Hepatocyte (in vitro differentiated cells): ENCODE results near the gene KRTAP6-3. TPM values are rescaled to one million over a fixed set of nuclear protein-coding genes. Genes with fewer than 3 reads are reported as not detected.

Experiments used
- polyA plus RNA-seq: library from polyadenylated mRNA; unstranded; fragments of >200 nt; fragmentation: Nextera tagmentation; extraction: Ambion mirVana; gene quantifications from 2 replicates; pipeline ENCODE4 v1.2.1, GENCODE V29; 2016
- small RNA-seq: library from RNA; depleted of rRNA; stranded (forward); fragments of <200 nt; gene quantifications from one replicate; pipeline ENCODE3, GENCODE V24; 2014
- total RNA-seq: library from RNA; depleted of rRNA; stranded (reverse); fragments of >200 nt; gene quantifications from 2 replicates; pipeline ENCODE4 v1.2.3, GENCODE V29; 2014

The KRTAP6-3 gene
- total and polyA plus RNA-seq, 2 experiments from 2014 or later, result not detected

Small RNAs within 50 kb of the gene (small RNA-seq; reads per million reads assigned to genes)
- gene KRTAP20-1 (not detected), gene KRTAP20-3 (not detected), gene KRTAP20-4 (not detected), gene KRTAP22-1 (not detected), gene KRTAP22-2 (not detected)

Other genes starting within 250 kb of the KRTAP6-3 start
- not detected in 2 replicates for gene KRTAP23-1, start 243.8 kb upstream of the KRTAP6-3 start, total RNA-seq
- not detected in 2 replicates for gene KRTAP23-1, start 243.8 kb upstream of the KRTAP6-3 start, polyA plus RNA-seq
- gene KRTAP13-2, start 220.2 kb upstream of the KRTAP6-3 start, total RNA-seq, result not detected in 2 replicates
- not detected in 2 replicates for gene KRTAP13-2, start 220.2 kb upstream of the KRTAP6-3 start, polyA plus RNA-seq
- gene KRTAP13-1, start 196.4 kb upstream of the KRTAP6-3 start, total RNA-seq, result not detected in 2 replicates
- not detected in 2 replicates for gene KRTAP13-1, start 196.4 kb upstream of the KRTAP6-3 start, polyA plus RNA-seq
- not detected in 2 replicates for gene KRTAP13-3, start 166.5 kb upstream of the KRTAP6-3 start, total RNA-seq
- gene KRTAP13-3, start 166.5 kb upstream of the KRTAP6-3 start, polyA plus RNA-seq, result not detected in 2 replicates
- not detected in 2 replicates for gene KRTAP13-4, start 162.2 kb upstream of the KRTAP6-3 start, total RNA-seq
- gene KRTAP13-4, start 162.2 kb upstream of the KRTAP6-3 start, polyA plus RNA-seq, result not detected in 2 replicates
- gene KRTAP15-1, start 152.2 kb upstream of the KRTAP6-3 start, total RNA-seq, result not detected in 2 replicates
- gene KRTAP15-1, start 152.2 kb upstream of the KRTAP6-3 start, polyA plus RNA-seq, result not detected in 2 replicates
- not detected in 2 replicates for gene KRTAP19-1, start 112.1 kb upstream of the KRTAP6-3 start, total RNA-seq
- gene KRTAP19-1, start 112.1 kb upstream of the KRTAP6-3 start, polyA plus RNA-seq, result not detected in 2 replicates
- not detected in 2 replicates for gene KRTAP19-2, start 105.0 kb upstream of the KRTAP6-3 start, total RNA-seq
- not detected in 2 replicates for gene KRTAP19-2, start 105.0 kb upstream of the KRTAP6-3 start, polyA plus RNA-seq
- not detected in 2 replicates for gene KRTAP19-3, start 100.4 kb upstream of the KRTAP6-3 start, total RNA-seq
- gene KRTAP19-3, start 100.4 kb upstream of the KRTAP6-3 start, polyA plus RNA-seq, result not detected in 2 replicates
- gene KRTAP19-4, start 95.3 kb upstream of the KRTAP6-3 start, total RNA-seq, result not detected in 2 replicates
- not detected in 2 replicates for gene KRTAP19-4, start 95.3 kb upstream of the KRTAP6-3 start, polyA plus RNA-seq
- gene KRTAP19-5, start 90.3 kb upstream of the KRTAP6-3 start, total RNA-seq, result not detected in 2 replicates
- gene KRTAP19-5, start 90.3 kb upstream of the KRTAP6-3 start, polyA plus RNA-seq, result not detected in 2 replicates
- not detected in 2 replicates for gene KRTAP19-6, start 50.6 kb upstream of the KRTAP6-3 start, total RNA-seq
- not detected in 2 replicates for gene KRTAP19-6, start 50.6 kb upstream of the KRTAP6-3 start, polyA plus RNA-seq
- gene KRTAP19-7, start 31.1 kb upstream of the KRTAP6-3 start, total RNA-seq, result not detected in 2 replicates
- gene KRTAP19-7, start 31.1 kb upstream of the KRTAP6-3 start, polyA plus RNA-seq, result not detected in 2 replicates
- not detected in 2 replicates for gene KRTAP22-2, start 2.0 kb upstream of the KRTAP6-3 start, total RNA-seq
- gene KRTAP22-2, start 2.0 kb upstream of the KRTAP6-3 start, polyA plus RNA-seq, result not detected in 2 replicates
- gene KRTAP6-2, start 6.5 kb downstream of the KRTAP6-3 start, total RNA-seq, result not detected in 2 replicates
- gene KRTAP6-2, start 6.5 kb downstream of the KRTAP6-3 start, polyA plus RNA-seq, result not detected in 2 replicates
- gene KRTAP22-1, start 8.6 kb downstream of the KRTAP6-3 start, total RNA-seq, result not detected in 2 replicates
- gene KRTAP22-1, start 8.6 kb downstream of the KRTAP6-3 start, polyA plus RNA-seq, result not detected in 2 replicates
- not detected in 2 replicates for gene KRTAP6-1, start 21.5 kb downstream of the KRTAP6-3 start, total RNA-seq
- not detected in 2 replicates for gene KRTAP6-1, start 21.5 kb downstream of the KRTAP6-3 start, polyA plus RNA-seq
- not detected in 2 replicates for gene KRTAP20-1, start 24.0 kb downstream of the KRTAP6-3 start, total RNA-seq
- not detected in 2 replicates for gene KRTAP20-1, start 24.0 kb downstream of the KRTAP6-3 start, polyA plus RNA-seq
- gene KRTAP20-4, start 28.2 kb downstream of the KRTAP6-3 start, total RNA-seq, result not detected in 2 replicates
- not detected in 2 replicates for gene KRTAP20-4, start 28.2 kb downstream of the KRTAP6-3 start, polyA plus RNA-seq
- gene KRTAP20-2, start 42.8 kb downstream of the KRTAP6-3 start, total RNA-seq, result not detected in 2 replicates
- not detected in 2 replicates for gene KRTAP20-2, start 42.8 kb downstream of the KRTAP6-3 start, polyA plus RNA-seq
- not detected in 2 replicates for gene KRTAP20-3, start 50.4 kb downstream of the KRTAP6-3 start, total RNA-seq
- gene KRTAP20-3, start 50.4 kb downstream of the KRTAP6-3 start, polyA plus RNA-seq, result not detected in 2 replicates
- gene KRTAP21-3, start 126.3 kb downstream of the KRTAP6-3 start, total RNA-seq, result not detected in 2 replicates
- gene KRTAP21-3, start 126.3 kb downstream of the KRTAP6-3 start, polyA plus RNA-seq, result not detected in 2 replicates
- gene KRTAP21-2, start 154.8 kb downstream of the KRTAP6-3 start, total RNA-seq, result not detected in 2 replicates
- not detected in 2 replicates for gene KRTAP21-2, start 154.8 kb downstream of the KRTAP6-3 start, polyA plus RNA-seq
- gene KRTAP21-1, start 163.0 kb downstream of the KRTAP6-3 start, total RNA-seq, result not detected in 2 replicates
- gene KRTAP21-1, start 163.0 kb downstream of the KRTAP6-3 start, polyA plus RNA-seq, result not detected in 2 replicates
- gene KRTAP8-1, start 220.8 kb downstream of the KRTAP6-3 start, total RNA-seq, result not detected in 2 replicates
- gene KRTAP8-1, start 220.8 kb downstream of the KRTAP6-3 start, polyA plus RNA-seq, result not detected in 2 replicates
- gene KRTAP7-1, start 237.3 kb downstream of the KRTAP6-3 start, total RNA-seq, result not detected in 2 replicates
- not detected in 2 replicates for gene KRTAP7-1, start 237.3 kb downstream of the KRTAP6-3 start, polyA plus RNA-seq